NOMO-1 treated with DMSO at 0.1 percent for 48 hours (cell line): Measurements from ENCODE around the gene ZNF622.
"Not testable (repeated sequence)": the region's sequence is repeated elsewhere in the genome, so short reads cannot be mapped to it uniquely, and the experiment has no call there.

ENCODE experiments used
- DNase-seq: peaks from one replicate; lab custom pipeline; 2025; ENCODE audit not compliant: unreplicated experiment; lab: John Stamatoyannopoulos, UW

The ZNF622 gene

DNA sequence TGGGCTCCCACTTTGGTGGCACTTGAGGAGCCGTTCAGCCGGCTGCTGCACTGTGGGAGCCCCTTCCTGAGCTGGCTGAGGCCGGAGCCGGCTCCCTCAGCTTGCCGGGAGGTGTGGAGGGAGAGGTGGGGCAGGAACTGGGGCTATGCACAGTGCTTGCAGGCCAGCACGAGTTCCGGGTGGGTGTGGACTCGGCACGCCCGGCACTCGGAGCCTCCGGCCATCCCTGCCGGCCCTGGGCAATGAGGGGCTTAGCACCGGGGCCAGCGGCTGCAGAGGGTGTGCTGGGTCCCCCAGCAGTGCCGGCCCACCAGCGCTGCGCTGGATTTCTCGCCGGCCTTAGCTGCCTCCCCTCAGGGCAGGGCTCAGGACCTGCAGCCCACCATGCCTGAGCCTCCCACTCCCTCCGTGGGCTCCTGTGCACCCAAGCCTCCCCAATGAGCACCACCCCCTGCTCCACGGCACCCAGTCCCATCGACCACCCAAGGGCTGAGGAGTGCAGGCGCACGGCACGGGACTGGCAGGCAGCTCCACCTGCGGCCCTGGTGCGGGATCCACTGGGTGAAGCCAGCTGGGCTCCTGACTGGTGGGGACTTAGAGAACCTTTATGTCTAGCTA, 29.4 kb downstream of the ZNF622 start:
- not testable (repeated sequence) for DNase-seq

DNA sequence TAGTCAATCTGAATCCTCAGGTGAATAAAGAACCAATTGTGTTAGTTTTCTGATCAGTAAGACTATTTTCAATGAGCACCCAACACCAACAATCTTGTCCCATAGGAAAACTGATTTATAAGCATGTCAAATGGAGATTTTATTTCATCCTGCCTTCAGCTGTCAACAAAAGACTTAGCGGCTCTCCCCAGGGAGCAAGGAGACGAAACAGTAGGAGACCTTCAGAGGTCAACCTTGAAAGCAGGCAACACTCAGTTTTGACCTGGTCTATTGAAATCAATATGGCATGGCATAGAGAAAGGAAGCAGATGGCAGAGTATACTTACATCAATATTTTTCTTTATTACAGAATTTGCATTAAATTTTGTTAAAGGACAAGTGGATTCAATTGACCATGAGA, 34.1 kb downstream of the ZNF622 start:
- DNase-seq, result no peak

DNA sequence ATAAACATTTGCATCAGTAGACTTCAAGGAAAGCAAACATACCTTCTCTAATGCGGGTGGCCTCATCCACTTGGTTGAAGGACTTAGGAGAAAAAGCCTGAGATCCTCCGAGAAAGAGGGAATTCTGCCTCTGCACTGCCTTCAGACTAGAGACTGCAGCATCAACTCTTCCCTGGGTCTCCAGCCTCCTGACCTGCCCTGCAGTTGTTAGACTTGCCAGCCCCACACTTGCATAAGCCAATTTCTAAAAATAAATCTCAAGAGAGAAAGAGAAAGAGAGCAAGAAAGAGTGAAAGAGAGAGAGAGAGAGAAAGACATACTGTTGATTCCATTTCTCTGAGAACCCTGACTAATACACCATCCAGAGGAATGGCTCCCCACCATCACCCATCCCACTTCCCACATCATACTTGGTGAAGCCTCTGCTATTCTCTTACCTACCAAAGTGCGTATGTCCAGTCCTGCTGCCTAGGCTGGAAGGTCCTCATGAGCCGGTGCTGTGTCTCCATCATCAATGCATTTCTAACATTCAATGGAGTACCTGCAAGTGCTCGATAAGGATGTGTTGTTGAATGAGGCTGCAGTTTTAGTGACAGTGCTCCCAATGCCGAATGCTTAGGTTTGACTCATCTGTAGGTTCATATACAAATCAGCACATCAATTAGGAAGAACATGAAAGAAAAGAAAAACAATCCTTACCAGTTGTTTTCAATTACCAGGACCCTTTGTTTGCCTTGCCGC, 35.1 kb downstream of the ZNF622 start:
- no peak for DNase-seq

DNA sequence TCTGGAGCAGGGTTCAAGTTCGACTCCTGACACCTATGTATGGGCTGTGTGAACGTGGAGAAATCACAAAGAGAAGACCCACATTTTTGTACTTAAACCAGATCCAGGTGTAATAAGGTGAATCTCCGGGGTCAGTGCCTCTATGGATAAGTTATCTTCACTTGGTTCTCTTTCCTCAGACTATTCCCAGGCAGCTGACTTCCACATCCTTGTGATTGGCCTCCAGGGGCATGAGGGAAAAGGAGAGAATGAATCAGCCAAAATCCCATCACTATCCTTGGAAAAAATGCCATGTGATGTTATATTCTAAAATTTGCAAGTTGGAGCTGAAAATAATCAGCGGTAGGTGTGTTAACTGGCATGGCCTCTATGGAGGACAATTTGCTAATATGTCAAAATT, 37.2 kb downstream of the ZNF622 start:
- no peak for DNase-seq

DNA sequence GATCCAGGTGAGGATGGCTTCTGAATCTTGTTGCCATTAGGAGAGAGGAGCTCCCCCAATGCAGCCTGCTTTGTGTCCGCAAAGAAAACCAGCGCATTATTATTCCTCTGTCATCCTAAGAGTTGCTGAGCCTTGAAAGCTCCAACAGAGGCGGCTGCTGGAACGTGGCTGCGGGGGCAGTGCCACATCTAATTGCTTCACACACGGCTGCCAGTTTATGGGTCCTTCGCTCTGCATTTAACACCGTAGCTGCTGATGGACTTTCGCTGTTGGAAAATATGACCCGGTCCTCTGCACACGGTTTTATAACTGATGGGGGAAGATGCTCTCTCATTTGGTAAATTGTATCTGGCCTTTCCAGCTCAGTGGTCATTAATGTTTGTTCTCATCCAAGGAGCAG, 38.0 kb downstream of the ZNF622 start:
- DNase-seq, result no peak

DNA sequence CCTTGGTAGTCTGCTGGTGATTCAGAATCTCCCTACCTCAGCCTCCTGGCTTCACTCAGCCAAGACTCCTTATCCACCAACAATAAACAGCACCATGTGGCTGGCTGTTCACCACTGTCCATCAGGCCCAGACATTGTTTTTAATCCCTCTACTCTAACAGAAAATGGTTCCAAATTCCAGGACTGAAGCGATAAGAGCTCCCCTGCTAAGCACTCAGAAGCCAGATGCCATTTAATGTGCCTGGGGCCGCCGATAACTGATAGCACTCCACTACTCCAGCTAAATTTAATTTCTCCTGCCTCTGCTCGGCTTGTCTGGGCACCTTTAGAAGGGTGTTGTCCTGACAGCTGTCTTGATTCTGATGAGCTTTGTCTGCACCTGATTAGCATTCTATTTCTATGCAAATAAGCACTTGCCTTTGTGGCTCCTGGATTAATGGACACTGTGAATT, 47.1 kb downstream of the ZNF622 start:
- no peak for DNase-seq

DNA sequence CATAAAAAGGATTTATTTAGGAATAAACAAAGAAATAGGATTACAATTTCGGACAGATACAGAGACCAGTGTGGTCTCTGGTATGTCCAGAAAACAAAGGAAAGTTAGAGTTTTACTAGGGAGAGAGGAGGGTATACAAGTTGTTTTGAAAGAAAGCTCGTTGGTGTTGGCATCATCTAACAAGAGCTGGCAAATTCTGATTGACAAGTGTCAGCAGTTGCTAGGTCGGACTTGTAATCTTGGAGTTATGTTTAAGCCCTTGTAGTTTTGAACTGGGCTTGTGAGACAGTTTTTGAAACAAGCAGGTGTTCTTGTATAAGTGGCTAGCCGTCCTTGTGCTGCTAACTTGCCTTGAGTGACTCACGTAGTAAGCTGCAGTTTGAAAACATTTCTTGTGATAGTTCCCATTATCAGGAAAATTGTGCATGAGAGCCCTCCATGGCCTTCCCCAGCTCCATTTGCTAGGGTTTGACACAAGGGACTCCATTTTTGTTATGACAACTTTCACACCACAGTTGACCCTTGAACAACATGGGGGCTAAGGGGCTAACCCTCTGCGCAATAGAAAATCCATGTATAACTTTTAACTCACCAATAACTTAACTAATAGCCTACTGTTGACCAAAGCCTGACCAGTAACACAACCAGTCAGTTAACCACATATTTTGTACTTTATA, 48.1 kb downstream of the ZNF622 start:
- DNase-seq, result no peak

DNA sequence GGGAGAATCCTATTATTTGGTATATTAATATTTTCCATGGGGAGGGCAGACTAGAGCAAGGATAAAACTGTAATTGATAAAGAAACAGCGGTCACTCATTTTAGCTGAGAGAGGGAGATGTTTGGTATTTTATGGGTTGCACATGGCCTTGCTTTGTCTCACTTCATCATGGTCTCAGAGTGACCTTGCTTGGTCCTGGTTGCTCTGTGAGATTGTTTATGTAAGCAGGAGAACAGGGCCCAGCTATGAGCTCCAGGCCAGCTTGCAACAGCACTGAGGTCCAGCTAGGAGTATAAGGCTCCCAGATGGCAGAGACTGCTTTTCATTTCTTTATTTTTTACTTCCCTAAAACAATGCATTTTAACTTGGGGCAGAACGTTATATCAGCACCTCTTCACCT, 50.7 kb downstream of the ZNF622 start:
- no peak for DNase-seq

DNA sequence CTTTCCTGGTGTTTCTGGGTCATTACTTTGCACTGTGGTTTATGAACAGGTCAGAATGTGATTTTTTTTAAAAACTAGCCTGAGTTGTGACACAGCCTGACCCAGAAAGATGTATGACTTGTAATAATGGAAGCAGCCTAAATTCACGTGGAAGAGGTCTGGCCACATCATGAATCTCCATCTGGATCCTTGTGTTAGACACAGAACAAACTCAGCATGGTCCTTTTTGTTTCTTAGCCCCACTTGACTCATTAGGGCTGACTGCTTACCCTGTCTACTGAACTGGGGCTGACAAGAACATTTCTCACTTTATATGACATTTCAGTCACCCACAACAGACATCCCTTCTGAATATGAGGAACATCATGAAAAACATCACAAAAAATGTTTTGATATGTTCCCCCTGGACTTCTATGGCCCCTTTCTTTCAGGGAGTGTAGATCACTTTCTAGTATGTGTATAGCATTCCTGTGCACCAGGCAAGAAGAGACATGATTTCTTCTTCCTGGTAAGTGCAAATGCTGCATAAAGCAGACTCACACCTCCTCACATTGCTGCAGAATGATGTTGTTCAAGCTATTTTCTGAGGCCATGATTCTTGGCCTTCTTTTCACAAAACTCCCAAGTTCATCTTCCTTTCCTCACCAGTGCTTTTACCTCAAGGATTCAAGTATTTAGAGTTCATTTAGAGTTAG, 52.3 kb downstream of the ZNF622 start:
- DNase-seq, result no peak

DNA sequence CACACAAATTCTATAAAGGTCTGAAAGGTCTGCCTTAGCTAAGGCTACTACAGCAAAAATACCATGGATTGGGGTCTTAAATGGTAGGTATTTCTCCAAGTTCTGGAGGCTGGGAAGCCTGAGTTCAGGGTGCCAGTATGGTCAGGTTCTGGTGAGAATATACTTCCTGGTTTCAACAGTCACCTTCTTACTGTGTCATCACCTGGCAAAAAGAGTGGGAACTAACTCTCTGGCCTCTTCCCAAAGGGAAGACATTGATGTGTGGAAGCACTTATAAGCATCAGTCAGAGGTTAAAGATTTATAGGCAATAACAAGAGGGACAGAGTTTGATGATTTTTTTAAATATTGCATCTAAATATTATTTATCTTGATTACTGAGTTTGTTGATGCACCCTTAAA, 53.0 kb downstream of the ZNF622 start:
- no peak for DNase-seq

DNA sequence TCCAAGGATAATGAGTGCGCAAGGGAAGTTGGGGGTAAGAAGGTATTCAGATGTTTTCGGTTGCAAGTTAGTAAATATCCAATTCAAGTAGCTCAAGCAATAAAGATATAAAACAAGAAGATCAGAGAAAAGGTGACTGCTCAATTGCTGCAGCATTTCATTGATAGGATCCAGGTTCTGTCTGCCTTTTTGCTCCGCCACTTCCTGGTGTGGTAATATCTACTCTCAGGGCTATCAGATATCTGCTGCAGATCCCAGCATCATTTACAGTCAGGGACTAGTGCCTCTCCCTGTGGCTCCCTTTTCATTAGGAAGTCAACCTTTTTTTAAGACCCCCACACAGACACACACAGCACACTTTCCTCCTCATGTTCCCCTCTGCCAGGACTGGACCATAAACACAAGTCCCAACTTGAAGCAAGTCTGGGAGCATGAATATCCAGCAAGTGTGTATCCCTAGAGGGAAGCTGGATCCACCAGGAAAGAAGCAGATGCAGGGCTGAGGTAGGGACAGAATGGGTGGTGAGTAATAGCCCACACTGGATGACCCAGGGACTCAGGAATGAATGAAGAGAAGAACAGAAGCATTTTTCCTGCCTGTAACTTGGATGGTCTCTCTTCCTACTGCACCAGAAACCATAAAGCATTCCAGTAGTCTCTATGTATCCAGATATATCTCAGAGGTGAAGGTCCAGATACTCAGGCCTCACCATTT, 53.7 kb downstream of the ZNF622 start:
- no peak for DNase-seq

DNA sequence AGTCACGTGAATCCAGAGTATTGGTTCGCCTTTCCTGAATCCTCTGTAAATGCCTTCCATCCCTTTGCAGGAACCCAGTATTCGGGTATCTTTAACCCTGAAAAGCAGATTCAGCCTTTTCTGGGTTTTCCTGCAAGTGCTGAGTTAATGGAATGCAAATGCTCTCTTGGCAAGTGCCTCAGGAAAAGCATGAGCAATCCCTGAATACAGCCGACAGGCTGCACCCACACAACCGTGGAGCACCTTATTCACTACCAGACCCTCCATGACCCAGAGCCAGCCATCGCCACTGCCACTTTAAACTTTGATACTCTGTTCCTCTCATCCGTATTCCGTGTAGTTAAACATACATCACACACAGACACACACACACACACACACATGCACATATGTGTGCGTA, 54.4 kb downstream of the ZNF622 start:
- DNase-seq, result no peak

DNA sequence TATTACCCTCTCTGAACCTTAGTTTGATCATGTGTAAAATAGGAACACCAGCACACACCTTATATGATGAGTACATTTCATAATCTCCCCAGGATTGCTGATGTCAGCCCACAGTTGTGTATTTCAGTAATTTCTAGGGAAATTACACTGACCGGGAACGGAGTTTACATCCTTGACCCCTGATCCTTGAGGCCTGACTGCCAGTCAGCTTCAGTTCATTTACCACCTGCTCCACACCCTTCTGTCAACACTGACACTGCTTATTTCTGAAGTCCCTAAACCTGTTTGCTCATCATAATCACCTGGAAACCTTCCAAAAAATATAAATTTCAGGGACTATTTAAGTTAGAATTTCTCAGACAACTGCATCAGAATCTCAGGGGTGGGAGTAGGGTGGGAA, 55.3 kb downstream of the ZNF622 start:
- DNase-seq, result no peak

DNA sequence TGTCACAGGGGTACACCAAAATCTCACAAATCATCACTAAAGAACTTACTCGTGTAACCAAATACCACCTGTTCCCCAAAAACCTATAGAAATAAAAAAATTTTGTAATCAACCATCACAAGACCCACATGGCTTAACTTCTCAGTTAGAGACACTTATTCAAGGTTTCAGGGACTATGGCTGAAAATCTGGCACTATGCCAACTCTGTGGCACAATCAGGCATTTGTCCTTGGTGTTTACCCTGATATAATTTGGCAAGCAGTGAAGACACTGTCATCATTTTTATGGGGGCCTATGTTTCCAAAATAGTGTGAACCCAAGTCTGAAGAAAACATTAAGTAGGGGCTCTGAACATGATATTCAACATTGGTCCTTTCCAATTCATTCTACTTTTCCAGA, 59.0 kb downstream of the ZNF622 start:
- DNase-seq, result no peak

DNA sequence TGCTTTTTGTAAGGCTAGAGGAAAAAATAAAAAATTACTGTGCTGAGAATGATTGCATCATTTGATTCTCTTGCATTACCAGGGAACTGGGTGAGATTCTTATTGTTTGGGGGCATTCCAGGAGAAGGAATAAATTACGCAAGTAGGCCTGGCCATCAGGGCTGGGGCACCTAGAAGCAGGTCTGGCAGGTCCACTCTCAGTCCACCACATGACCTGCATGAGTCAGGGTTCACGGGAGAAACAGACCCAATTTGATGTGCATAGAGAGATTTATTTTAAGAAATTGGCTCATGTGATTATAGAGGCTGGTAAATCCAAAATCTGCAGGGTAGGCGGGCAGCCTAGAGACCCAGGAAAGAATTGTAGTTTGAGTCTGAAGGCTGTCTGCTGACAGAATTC, 59.6 kb downstream of the ZNF622 start:
- DNase-seq, result no peak
